K562 (cell line): ENCODE results near the gene LRP2. TPM values are rescaled to one million over a fixed set of nuclear protein-coding genes. Genes with fewer than 3 reads are reported as not detected.
A peak's percentile ranks its signal among the peaks of the same experiment; 100 is the strongest.

Experiments used
- ATAC-seq: fragments of 200-7000 bp; cut with Tn5 transposase; 3 replicates; pipeline ENCODE4 v1.9.1; 2020; ENCODE audit warnings: moderate library complexity
- BruUV-seq: library from RNA; stranded (reverse); fragments of 400-500 nt; replicated peaks from 2 replicates; lab custom pipeline; 2021; lab: Mats Ljungman, UMichigan
- CTCF ChIA-PET: fragments of 300-600 bp; formaldehyde crosslinking; extraction: SDS; loops from one replicate; lab custom pipeline; 2021; ENCODE audit warnings: low intra/inter-chr PET ratio; lab: Yijun Ruan, JAX
- POLR2A ChIA-PET: fragments of 300-600, 350-650 bp; sonication (Branson Sonifier 250); formaldehyde crosslinking; extraction: SDS; loops from one replicate; lab custom pipeline; 2021; ENCODE audit warnings: antibody characterized with exemption, inconsistent platforms; lab: Yijun Ruan, JAX
- DNase-seq, 4 experiments: peaks; one replicate each; pipeline versions ENCODE4 v3.0.0 to v3.0.0-alpha.2; 2011 to 2018; ENCODE audit warnings: low spot score in 3 of 4, mixed read lengths in 3 of 4; ENCODE audit errors: extremely low read depth in 1 of 4
- FAIRE-seq: peaks from 2 replicates; lab custom pipeline; 2011; peaks lifted over from hg19 to GRCh38; lab: Jason Lieb, UNC
- H2AFZ ChIP-seq: 2 replicates; pipeline ENCODE4 v1.6.0; 2011; ENCODE audit warnings: low read depth, low read length, control low read depth, inconsistent platforms
- H3K27ac ChIP-seq: fragments of 200-600 bp; 3 replicates; pipeline ENCODE4 v1.8.0; 2011; ENCODE audit warnings: low read depth, mild to moderate bottlenecking, control low read depth, inconsistent platforms, low read length, moderate library complexity, mixed read lengths; ENCODE audit errors: extremely low read depth
- H3K27me3 ChIP-seq, 2 experiments: fragments of 300-600 bp in 1 of 2; 2 replicates in 1 of 2; 3 replicates in 1 of 2; pipeline versions ENCODE4 v1.6.0 to v1.8.0; 2011; ENCODE audit warnings: inconsistent platforms in 2 of 2, low read length in 2 of 2, mild to moderate bottlenecking in 1 of 2, mixed read lengths in 1 of 2, moderate library complexity in 1 of 2; ENCODE audit not compliant: control insufficient read depth in 2 of 2, insufficient read depth in 2 of 2
- H3K36me3 ChIP-seq: fragments of 300-600 bp; 3 replicates; pipeline ENCODE4 v1.8.0; 2011; ENCODE audit warnings: mild to moderate bottlenecking, low read length, inconsistent platforms; ENCODE audit not compliant: control insufficient read depth, insufficient read depth
- H3K4me1 ChIP-seq, 2 experiments: fragments of 200-600 bp in 1 of 2; replicated peaks in 1 of 2; 2 replicates in 1 of 2; 3 replicates in 1 of 2; pipeline versions ENCODE4 v1.5.1 to v1.8.0; 2011; ENCODE audit warnings: inconsistent platforms in 2 of 2, low read length in 2 of 2, mild to moderate bottlenecking in 1 of 2, mixed read lengths in 1 of 2, moderate library complexity in 1 of 2; ENCODE audit not compliant: control insufficient read depth in 2 of 2, insufficient read depth in 2 of 2
- H3K4me2 ChIP-seq: 2 replicates; pipeline ENCODE4 v1.6.1; 2011; ENCODE audit warnings: low read length, control low read depth, inconsistent platforms, mixed read lengths; ENCODE audit not compliant: insufficient read depth
- H3K4me3 ChIP-seq: fragments of 200-600 bp; sonication (generic), shearing (Covaris generic); 2 replicates; pipeline ENCODE4 v1.5.1; 2016; ENCODE audit warnings: control low read depth, inconsistent platforms
- H3K79me2 ChIP-seq: fragments of 200-600 bp; 3 replicates; pipeline ENCODE4 v1.8.0; 2011; ENCODE audit warnings: low read length, inconsistent platforms; ENCODE audit not compliant: control insufficient read depth, insufficient read depth
- H3K9ac ChIP-seq, 2 experiments: 2 replicates each; pipeline versions ENCODE4 v1.6.0 to v1.6.1; 2011; ENCODE audit warnings: low read depth in 2 of 2, low read length in 2 of 2, control low read depth in 1 of 2, inconsistent platforms in 1 of 2, mild to moderate bottlenecking in 1 of 2, mixed read lengths in 1 of 2; ENCODE audit not compliant: insufficient read depth in 1 of 2
- H3K9me1 ChIP-seq: one replicate; pipeline ENCODE4 v1.6.0; 2011; ENCODE audit warnings: inconsistent platforms, mild to moderate bottlenecking, low read length, moderate library complexity; ENCODE audit not compliant: control insufficient read depth, insufficient read depth
- H3K9me3 ChIP-seq: replicated peaks from 2 replicates; pipeline ENCODE4 v1.5.1; 2011; ENCODE audit warnings: low read depth, low read length, inconsistent platforms; ENCODE audit not compliant: control insufficient read depth, insufficient read depth
- H4K20me1 ChIP-seq: replicated peaks from 2 replicates; pipeline ENCODE4 v1.6.1; 2011; ENCODE audit warnings: low read length, inconsistent platforms, mixed read lengths; ENCODE audit not compliant: control insufficient read depth, insufficient read depth
- CEBPB ChIP-seq: fragments of 450-650 bp; IDR thresholded peaks from 2 replicates; pipeline ENCODE4 v1.6.1; 2016; ENCODE audit warnings: missing genetic modification characterization, missing compliant biosample characterization
- CTBP1 ChIP-seq: fragments of 450-650 bp; IDR thresholded peaks from 2 replicates; pipeline ENCODE4 v1.6.1; 2016; ENCODE audit warnings: borderline replicate concordance
- HMG20A ChIP-seq: fragments of 450-650 bp; formaldehyde crosslinking; conservative IDR thresholded peaks from 2 replicates; pipeline ENCODE4 v1.4.0; 2020; ENCODE audit warnings: mild to moderate bottlenecking, mixed read lengths
- NCOA1 ChIP-seq: fragments of 450-650 bp; IDR thresholded peaks from 2 replicates; pipeline ENCODE4 v1.6.1; 2016; ENCODE audit warnings: low read depth
- RBFOX2 ChIP-seq: fragments of 200-400 bp; formaldehyde crosslinking; IDR thresholded peaks from 2 replicates; pipeline ENCODE4 v1.6.1; 2017; ENCODE audit warnings: low read depth, mild to moderate bottlenecking, low read length, moderate library complexity
- RBM15 ChIP-seq: fragments of 200-400 bp; formaldehyde crosslinking; IDR thresholded peaks from 2 replicates; pipeline ENCODE4 v1.6.1; 2018; ENCODE audit warnings: mild to moderate bottlenecking, low read length, moderate library complexity; ENCODE audit not compliant: insufficient read depth
- TAF1 ChIP-seq: IDR thresholded peaks from 2 replicates; pipeline ENCODE4 v1.6.1; 2011; ENCODE audit warnings: mild to moderate bottlenecking, low read length, moderate library complexity; ENCODE audit not compliant: insufficient read depth, control insufficient read depth, severe bottlenecking; ENCODE audit errors: extremely low read depth
- TAL1 ChIP-seq: fragments of 450-650 bp; IDR thresholded peaks from 2 replicates; pipeline ENCODE4 v1.6.1; 2016; ENCODE audit warnings: mild to moderate bottlenecking
- ZC3H8 ChIP-seq: fragments of 450-650 bp; IDR thresholded peaks from 2 replicates; pipeline ENCODE4 v1.6.1; 2017
- ZNF347 ChIP-seq: fragments of 450-650 bp; formaldehyde crosslinking; IDR thresholded peaks from 2 replicates; pipeline ENCODE4 v1.4.0; 2020; ENCODE audit warnings: low read depth, mild to moderate bottlenecking, moderate library complexity
- WGBS: fragments of 100-300 bp; shearing (Covaris generic); methylation state at CpG from one replicate; pipeline ENCODE4 v1.1.6; 2016; ENCODE audit warnings: low coverage, mixed read lengths; ENCODE audit not compliant: insufficient coverage; ENCODE audit errors: missing lambda C conversion rate; 5-methylcytosine and 5-hydroxymethylcytosine counted together
- in situ Hi-C: fragments of 300-500 bp; cut with MboI; formaldehyde crosslinking; loops from 4 replicates; pipeline ENCODE4 v1.15.0; 2018; ENCODE audit warnings: inconsistent platforms, mixed read lengths
- intact Hi-C: fragments of 100-400 bp; cut with micrococcal nuclease; formaldehyde crosslinking; loops from 2 replicates; pipeline ENCODE4 v1.14.2; 2022
- polyA plus RNA-seq, 8 experiments: library from polyadenylated mRNA; depleted of rRNA in 4 of 8; stranded (reverse) in 5 of 8; unstranded in 3 of 8; fragments of >200 nt; fragmentation: Nextera tagmentation in 2 of 8; fragmentation: Illumina TruSeq in 1 of 8; extraction: Ambion mirVana in 2 of 8; extraction: Trizol in 1 of 8; gene quantifications; 2 replicates each; pipeline versions ENCODE4 v1.2.1 to v1.2.3, GENCODE V29; 2011 to 2014; ENCODE audit warnings: inconsistent platforms in 1 of 8, missing spikeins in 1 of 8
- total RNA-seq, 7 experiments: library from RNA; depleted of rRNA in 6 of 7; stranded (reverse); fragments of >200 nt in 6 of 7; fragmentation: Illumina TruSeq in 2 of 7; extraction: Trizol in 2 of 7; gene quantifications; 2 replicates each; pipeline versions ENCODE4 v1.2.1 to v1.2.3, GENCODE V29; 2011 to 2021; ENCODE audit warnings: low replicate concordance in 1 of 7
- TF ChIP-seq, protein P1 (sequence below): fragments of 450-650 bp; formaldehyde crosslinking; IDR thresholded peaks from 2 replicates; pipeline ENCODE4 v1.4.0; 2020; ENCODE audit warnings: mild to moderate bottlenecking
- TF ChIP-seq, protein P2 (sequence below): fragments of 450-650 bp; conservative IDR thresholded peaks from 2 replicates; pipeline ENCODE4 v1.6.1; 2016; ENCODE audit warnings: missing genetic modification characterization, low read depth, mild to moderate bottlenecking, missing compliant biosample characterization, moderate library complexity
- TF ChIP-seq, protein P3 (sequence below): sonication (generic); formaldehyde crosslinking; IDR thresholded peaks from 2 replicates; pipeline ENCODE4 v1.8.0; 2022; ENCODE audit warnings: mild to moderate bottlenecking, low read depth, missing genetic modification reagents

LRP2 gene
- total and polyA plus RNA-seq, 9 of the 15 experiments (the other 6 are each of a cell fraction or from before 2014, with no cell fraction given), result 0.04 to 0.18 (median 0.11) TPM; not detected in 1

DNA sequence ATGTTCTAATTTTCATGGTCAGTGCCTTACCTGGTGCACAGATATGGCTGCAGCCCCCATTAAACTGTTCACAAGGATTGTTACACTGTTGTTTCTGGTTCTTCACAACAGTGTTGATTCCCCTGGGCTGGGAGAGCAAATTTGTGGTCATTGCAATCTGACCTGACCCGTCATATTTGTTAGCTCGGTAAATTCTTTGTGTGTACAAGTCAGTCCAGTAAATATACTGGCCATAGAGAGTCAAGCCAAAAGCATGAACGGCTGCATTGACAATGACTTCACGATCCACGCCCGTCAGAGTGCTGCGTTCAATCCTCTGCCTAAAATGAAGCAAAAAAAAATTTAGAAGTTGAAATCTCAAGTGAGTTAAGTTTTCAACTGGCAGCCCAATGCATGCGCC is 158.4 kb downstream of the LRP2 start:
- intact Hi-C loops, result loop anchor here (5.0 kb wide), 1 partner anchor 77 kb away; no protein-coding TSS in a partner anchor
- Histone ChIP-seq H3K27me3 (peaks cover 5 to 10% of the 10 kb centered on the region in 2 experiments), H3K27ac (no peak overlapping the region), H3K9me1 (no peaks in the 10 kb centered on the region), H2AFZ (peak overlapping the region; percentile 67), H3K9ac (no peak overlapping the region), H3K4me2 (peak overlapping the region; percentile 1; the same call in 1 of the 2 replicates), H3K4me1 (peaks cover 0 to 3% of the 10 kb centered on the region in 2 experiments; a peak in 1 of 5 replicates), H4K20me1 (no peaks in the 10 kb centered on the region), H3K79me2 (no peaks in the 10 kb centered on the region), H3K36me3 (no peaks in the 10 kb centered on the region), H3K4me3 (no peak overlapping the region), H3K9me3 (no peaks in the 10 kb centered on the region)
- ATAC-seq (no peak), FAIRE-seq (no peak), DNase-seq (no peak)
- no peak for TF ChIP-seq RBM15
- TF ChIP-seq HMG20A (CRISPR knock-in tag), result no peak
- in situ Hi-C loops, result no loop called here
- POLR2A ChIA-PET, result interaction anchor here (0.8 to 1.3 kb wide), 4 partner anchors 11 to 17 kb away, joined by 3 to 5 read pairs (median 4); no protein-coding TSS in a partner anchor
- WGBS, result 13% methylated on average over 8 of the region's 8 CpGs
- BruUV-seq, result no TSS peak
- CTCF ChIA-PET, result no interaction called here

DNA sequence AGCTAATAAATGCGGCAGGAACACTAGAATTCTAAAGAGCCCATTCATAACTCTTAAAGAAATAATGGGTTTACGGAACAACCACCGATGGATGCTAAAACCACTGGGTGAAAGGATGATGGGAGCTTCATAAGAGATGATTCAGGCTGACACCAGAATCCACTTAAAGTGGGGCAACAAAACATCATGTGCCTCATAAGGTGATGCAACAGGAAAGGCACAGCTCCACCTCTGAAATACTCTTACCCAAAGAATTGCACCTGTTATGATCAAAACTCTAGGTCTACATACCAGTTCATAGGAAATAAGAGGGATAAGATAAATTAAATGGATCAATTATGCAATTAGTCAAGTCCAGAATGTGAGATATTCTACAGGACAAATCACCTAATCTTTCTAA is 161.6 kb downstream of the LRP2 start:
- Histone ChIP-seq H3K4me1 (peaks cover 0 to 6% of the 10 kb centered on the region in 2 experiments; a peak in 2 of 5 replicates), H3K79me2 (no peaks in the 10 kb centered on the region), H2AFZ (no peak overlapping the region), H3K4me3 (no peak overlapping the region), H3K4me2 (no peak overlapping the region), H4K20me1 (no peaks in the 10 kb centered on the region), H3K9me3 (no peaks in the 10 kb centered on the region), H3K27me3 (peaks cover 8 to 10% of the 10 kb centered on the region in 2 experiments; a peak in 4 of 5 replicates), H3K36me3 (no peaks in the 10 kb centered on the region), H3K9ac (no peak overlapping the region), H3K27ac (no peak overlapping the region), H3K9me1 (no peaks in the 10 kb centered on the region)
- DNase-seq (no peak), ATAC-seq (no peak), FAIRE-seq (no peak)
- WGBS, result 44% methylated on average over 3 of the region's 3 CpGs
- CTCF ChIA-PET, result no interaction called here
- intact Hi-C loops, result loop anchor here (5.0 kb wide), 1 partner anchor 73 kb away; no protein-coding TSS in a partner anchor
- POLR2A ChIA-PET, result interaction anchor here (1.1 kb wide), 1 partner anchor 10 kb away, joined by 3 read pairs; no protein-coding TSS in a partner anchor
- in situ Hi-C loops, result no loop called here
- BruUV-seq, result no TSS peak
- TF ChIP-seq CTBP1 (no peak), ZC3H8 (no peak), TAL1 (no peak), ZNF347 (CRISPR knock-in tag) (no peak), NCOA1 (no peak), TAF1 (no peak), RBFOX2 (no peak), CEBPB (tag) (peak; percentile 42)
- TF ChIP-seq, protein P1, sequence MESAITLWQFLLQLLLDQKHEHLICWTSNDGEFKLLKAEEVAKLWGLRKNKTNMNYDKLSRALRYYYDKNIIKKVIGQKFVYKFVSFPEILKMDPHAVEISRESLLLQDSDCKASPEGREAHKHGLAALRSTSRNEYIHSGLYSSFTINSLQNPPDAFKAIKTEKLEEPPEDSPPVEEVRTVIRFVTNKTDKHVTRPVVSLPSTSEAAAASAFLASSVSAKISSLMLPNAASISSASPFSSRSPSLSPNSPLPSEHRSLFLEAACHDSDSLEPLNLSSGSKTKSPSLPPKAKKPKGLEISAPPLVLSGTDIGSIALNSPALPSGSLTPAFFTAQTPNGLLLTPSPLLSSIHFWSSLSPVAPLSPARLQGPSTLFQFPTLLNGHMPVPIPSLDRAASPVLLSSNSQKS (CRISPR knock-in tag), result no peak
- TF ChIP-seq, protein P2, sequence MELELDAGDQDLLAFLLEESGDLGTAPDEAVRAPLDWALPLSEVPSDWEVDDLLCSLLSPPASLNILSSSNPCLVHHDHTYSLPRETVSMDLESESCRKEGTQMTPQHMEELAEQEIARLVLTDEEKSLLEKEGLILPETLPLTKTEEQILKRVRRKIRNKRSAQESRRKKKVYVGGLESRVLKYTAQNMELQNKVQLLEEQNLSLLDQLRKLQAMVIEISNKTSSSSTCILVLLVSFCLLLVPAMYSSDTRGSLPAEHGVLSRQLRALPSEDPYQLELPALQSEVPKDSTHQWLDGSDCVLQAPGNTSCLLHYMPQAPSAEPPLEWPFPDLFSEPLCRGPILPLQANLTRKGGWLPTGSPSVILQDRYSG (tag), result no peak
- TF ChIP-seq, protein P3, sequence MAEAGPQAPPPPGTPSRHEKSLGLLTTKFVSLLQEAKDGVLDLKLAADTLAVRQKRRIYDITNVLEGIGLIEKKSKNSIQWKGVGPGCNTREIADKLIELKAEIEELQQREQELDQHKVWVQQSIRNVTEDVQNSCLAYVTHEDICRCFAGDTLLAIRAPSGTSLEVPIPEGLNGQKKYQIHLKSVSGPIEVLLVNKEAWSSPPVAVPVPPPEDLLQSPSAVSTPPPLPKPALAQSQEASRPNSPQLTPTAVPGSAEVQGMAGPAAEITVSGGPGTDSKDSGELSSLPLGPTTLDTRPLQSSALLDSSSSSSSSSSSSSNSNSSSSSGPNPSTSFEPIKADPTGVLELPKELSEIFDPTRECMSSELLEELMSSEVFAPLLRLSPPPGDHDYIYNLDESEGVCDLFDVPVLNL (CRISPR knock-in tag), result no peak
